Stimulated activated CD4-positive, alpha-beta T cell treated with anti-CD3 and anti-CD28 coated beads, Interleukin-2, amount 100 ng/mL, for 48 hours (primary cell): ENCODE results near the gene MED1.

Source experiments
- DNase-seq, 2 donors: peaks; one replicate each; pipeline ENCODE4 v3.0.0-alpha.2; 2020

The MED1 gene

DNA sequence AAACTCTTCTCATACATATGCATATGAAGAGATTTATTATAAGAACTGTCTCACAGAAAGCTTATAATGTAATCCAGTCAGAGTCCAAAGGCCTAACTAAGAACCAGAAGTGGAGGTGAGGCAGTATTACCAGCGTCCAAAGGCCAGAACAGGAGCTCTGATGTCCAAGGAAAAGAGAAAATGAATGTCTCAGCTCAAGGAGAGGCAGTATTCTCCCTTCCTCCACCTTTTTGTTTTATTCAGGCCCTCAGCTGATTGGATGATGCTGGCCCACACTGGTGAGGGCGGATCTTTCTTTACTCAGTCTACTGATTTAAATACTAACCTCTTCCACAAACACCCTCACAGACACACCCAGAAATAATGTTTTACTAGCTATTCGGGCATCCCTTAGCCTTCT is 93.1 kb downstream of the MED1 start:
- DNase-seq = no peak

DNA sequence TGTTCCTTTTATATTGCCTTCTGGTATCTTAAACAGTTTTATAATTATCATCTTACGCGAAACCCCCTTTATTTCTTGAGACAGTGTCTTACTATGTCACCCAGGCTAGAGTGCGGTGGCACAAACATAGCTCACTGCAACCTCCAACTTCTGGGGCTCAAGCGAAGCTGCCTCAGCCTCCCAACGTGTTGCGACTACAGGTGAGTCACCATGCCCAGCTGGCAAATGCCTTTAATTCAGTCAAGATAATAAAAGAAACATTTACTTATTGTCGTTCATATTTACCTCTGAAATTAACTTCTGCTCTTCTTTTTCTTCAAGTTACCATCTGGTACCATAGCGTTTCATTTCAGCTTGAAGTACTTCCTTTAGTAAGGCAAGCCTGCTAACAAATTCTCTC is 93.6 kb downstream of the MED1 start:
- DNase-seq = no peak
